NOMO-1 (cell line): ENCODE measurements around the gene ASB8.
A peak's percentile ranks its signal among the peaks of the same experiment; 100 is the strongest.
"Not testable (repeated sequence)": the region's sequence is repeated elsewhere in the genome, so short reads cannot be mapped to it uniquely, and the experiment has no call there.

ENCODE experiments used
- DNase-seq, 2 experiments: peaks; one replicate each; lab custom pipeline; 2025; ENCODE audit not compliant: unreplicated experiment in 2 of 2; lab: John Stamatoyannopoulos, UW

The ASB8 gene

GRCh38 chr12:48183091-48183875, 26.0 kb upstream of the ASB8 start, which contains the start of gene CCDC184:
CCDC184 (plus strand) TSS chr12:48183644; CDS start chr12:48184123, 479 bp downstream.
- peak; percentile 18 to 30 for DNase-seq

- DNase-seq: no peak
These were observed 25.3 kb upstream of the ASB8 start for GRCh38 chr12:48182631-48183030.

DNA sequence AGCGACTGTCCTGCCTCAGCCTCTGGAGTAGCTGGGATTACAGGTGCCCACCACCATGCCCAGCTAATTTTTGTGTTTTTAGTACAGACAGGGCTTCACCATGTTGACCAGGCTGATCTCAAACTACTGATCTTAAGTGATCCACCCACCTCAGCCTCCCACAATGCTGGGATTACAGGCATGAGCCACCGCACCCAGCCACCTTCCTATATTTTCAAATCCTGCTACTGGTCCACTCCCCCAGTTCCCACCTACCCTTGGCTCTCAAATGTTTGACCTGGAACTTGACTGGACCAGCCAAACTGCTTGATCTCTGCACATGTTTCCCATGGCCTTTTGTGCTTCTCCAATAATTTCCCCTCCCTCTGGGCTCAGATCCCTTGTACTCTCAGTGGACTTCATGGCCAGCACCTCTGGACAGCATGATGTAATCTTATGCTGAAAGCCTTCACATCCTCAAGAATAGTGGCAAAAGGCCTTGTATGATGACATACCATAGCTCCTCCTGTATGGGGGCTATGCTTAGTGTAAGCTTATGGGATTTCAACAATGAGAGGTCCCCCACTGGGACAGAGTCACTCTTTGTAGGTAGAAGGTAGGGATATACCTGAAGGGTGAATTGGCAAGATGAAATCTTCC, 23.7 kb upstream of the ASB8 start:
- DNase-seq: no peak

- no peak for DNase-seq
These were observed 23.1 kb upstream of the ASB8 start for GRCh38 chr12:48180424-48180823.

- DNase-seq: no peak
These were observed 22.2 kb upstream of the ASB8 start for GRCh38 chr12:48179466-48179865.

GRCh38 chr12:48177982-48178381, 20.7 kb upstream of the ASB8 start:
- no peak for DNase-seq

GRCh38 chr12:48176417-48176751, 19.1 kb upstream of the ASB8 start:
- no peak for DNase-seq

- no peak for DNase-seq
These were observed 18.5 kb upstream of the ASB8 start for GRCh38 chr12:48175613-48176416.

DNA sequence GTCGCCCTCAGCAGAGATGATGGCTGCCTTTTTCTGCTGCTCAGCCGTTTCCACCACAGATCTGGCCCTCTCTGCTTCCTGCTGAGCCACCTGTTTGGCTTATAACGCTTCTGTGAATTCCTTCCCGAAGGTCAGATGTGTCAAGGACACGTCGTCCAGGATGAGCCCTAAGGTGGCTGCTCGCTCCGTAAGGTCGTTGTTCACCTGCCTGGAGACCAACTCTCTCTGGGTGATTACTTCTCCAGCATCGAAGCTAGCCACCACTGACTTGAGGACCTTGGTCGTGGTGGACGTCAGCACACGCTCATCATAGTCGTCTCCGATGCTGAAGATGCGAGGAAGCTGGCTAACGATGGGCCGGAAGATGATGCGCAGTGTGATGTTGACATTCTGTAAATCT, 11.7 kb upstream of the ASB8 start:
- no peak for DNase-seq

DNA sequence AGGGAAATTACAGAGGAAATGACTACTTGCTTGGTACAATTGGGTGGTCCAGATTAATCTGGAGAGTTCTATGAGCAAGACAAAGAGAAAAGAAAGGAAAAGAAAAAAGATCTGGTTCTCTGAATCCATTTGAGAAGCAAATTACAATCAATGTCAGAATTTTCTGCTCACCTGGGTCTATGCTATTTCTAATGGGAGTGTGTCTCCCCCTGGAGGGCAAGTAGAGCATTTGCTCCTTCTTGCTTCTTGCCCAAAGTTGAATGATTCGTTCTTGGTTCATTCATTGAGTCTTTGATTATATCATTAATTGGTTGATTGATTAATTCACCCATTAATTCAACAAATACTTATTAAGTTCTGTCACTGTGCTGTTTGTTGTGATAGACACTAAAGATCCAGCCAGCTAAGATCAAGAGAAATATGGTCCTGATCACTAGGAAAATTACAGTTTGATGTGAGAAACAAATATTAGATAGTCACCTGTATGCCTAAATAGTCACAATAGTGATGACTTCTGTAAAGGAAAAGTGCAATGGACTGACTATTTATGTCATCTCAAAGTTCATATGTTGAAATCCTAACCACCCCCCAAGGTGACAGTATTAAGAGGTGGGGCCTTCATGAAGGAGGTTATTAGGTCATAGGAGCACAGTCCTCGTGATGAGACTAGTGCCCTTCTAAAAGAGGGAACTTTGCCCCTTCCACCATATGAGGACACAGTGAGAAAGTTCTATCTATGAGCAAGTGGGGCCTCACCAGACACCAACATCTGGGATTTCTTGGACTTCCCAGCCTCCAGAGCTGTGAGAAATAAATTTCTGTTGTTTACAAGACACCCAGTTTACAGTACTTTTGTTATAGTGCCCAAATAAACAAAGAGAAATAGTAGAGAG, 8.0 kb upstream of the ASB8 start:
- DNase-seq: peak; percentile 8 to 45

- DNase-seq: no peak
These were observed 7.1 kb upstream of the ASB8 start for GRCh38 chr12:48164451-48164850.

DNA sequence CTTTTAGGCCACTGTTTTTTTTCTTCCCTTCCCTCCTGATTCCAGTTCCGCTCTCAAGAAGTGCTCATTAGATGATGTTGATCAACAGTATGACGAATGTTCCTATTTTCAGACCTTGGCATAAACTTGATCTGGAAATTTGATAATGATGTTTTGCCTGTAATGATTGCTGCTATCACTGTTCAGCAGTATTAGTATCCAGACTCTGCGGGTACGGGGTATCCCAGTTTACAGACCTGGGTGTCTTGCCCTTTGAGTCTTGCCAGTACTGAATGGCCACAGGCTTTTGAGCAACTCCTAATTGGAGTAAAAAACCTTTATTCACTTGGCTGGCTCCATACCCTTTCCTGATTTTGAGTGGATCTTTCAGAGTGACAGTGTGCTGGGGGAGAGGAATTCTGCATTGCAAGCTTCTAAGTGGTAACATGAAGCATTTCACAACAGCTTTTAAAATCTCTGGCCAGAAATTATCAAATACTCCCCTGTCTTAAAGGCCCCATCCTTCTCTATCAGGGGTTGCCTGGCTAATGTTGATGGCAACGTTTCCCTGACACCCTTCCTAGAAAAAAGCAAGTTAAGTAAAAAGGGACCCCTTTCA, 5.9 kb upstream of the ASB8 start:
- no peak for DNase-seq

DNA sequence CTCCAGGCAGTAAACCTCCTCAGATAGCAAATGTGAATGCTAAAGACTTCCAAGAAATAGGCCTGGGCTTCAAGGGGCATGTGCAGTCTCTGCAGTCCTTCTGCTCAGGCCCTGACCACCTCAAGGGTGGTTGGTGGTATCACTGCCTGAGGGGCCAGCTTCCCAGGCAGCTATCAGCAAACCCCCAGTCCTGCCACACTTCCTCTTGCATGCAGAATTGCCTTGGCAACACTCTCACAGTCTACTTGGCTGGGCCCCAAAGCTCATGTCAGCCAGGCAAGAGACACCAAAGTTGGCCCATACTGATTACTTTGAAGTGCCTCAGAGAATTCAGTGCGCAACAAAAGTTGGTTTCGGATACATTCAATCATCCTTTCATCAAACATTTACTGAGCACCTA, 3.5 kb upstream of the ASB8 start:
- peak; percentile 68 to 70 for DNase-seq

GRCh38 chr12:48160046-48160445, 2.7 kb upstream of the ASB8 start:
- no peak for DNase-seq

GRCh38 chr12:48157889-48158370, 615 bp upstream of the ASB8 start:
- no peak for DNase-seq

GRCh38 chr12:48156652-48157017, 680 bp downstream of the ASB8 start:
- DNase-seq: no peak

DNA sequence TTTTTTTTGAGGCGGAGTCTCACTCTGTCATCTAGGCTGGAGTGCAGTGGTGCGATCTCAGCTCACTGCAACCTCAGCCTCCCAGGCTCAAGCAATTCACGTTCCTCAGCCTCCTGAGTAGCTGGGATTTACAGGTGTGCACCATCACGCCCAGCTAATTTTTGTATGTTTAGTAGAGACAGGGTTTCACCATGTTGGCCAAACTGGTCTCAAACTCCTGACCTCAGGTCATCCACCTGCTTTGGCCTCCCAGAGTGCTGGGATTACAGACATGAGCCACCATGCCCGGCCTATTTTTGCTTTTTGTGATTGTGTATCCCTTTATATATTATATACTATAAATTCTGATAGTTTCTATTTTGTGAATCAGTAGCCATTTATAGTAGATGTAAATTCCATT, 1.5 kb downstream of the ASB8 start:
- not testable (repeated sequence) for DNase-seq

DNA sequence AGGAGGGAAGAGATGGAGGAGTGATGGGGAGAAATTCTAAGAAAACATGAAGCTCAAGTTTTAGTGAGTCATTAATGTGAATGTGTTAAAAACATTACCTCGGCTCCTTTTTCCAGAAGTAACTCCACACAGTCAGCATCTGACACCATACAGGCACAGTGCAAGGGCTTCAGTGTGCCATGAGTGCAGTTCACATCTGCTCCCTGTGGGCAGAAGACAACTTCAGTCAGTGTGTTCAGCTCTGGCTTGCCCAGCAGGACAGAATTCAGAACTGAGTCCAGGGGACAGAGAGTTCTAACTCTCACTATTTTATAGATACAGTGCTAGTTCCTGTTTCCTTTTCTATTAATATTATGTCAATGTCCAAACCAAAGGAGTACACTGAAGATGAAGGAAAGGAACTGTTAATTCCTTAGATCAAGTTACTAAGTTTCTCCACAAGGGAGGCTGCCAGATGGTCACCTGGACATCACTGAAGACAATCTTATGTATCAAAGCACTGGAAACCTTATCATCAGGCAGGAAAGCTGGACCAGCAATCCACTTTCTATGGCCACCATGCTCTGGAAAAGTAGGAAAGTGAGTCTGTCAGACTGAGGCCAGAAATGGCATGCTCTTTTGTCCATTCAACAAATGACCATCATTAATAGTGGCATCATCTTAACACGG, 6.1 kb downstream of the ASB8 start:
- no peak for DNase-seq

DNA sequence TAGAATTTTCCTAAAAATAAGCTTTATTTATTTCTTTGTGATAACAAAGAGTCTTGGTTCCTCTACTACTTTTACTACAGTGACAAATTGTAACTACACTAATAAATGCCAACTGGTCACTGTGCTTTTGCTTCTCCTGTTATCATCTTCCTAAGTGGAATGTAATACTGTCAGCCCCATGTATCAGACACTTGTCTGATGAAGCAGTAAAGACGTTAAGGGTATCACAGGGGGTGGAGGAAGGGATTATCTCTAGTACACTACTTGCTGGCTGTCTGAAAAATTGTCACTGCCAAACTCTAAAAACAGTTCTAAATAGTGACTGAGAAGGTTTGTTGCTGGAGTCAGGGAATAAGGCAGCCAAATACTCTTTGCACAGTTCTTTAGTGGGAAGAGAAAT, 11.3 kb downstream of the ASB8 start:
- no peak for DNase-seq

GRCh38 chr12:48143898-48144297, 13.4 kb downstream of the ASB8 start:
- no peak for DNase-seq
